ENCODE data around the gene GPC1.
A peak's percentile ranks its signal among the peaks of the same experiment; 100 is the strongest.

GPC1 gene

DNA sequence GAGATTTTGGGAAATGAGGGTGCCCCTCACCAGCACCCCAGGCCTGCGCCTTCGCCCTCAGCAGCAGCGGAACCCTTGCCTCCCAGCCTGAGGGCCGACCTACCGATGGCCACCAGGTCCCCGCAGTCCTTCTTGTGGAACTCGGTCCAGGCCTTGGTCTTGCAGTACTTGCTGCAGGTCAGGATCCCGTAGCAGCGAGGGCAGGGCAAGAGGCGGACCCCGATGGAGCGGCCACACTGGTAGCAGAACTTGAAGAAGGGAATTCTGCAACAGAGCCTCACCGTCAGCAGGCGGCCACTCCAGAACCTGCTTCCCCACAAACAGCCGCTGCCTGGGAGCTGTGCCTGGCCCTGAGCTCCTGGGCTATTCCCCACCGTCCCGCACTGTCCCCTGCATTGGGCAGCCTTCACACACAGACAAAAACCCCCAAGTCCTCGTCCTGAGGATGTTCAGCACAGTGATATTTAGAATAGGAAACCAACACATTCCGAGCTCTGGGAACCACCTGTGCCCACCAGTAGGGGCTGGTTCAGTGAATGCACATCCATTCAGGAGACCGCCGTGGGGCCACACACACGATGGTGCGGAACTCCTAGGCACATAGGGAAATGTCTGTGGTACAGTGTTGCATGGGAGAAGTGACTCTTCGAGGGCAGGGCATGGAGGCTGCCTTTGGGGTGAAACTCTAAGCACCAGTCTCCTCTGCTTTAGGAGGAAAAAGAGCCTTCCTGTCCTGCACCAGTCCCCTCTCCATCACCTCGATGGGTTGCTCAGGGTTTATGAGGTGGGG is 45.6 kb downstream of the GPC1 start (continued):
- TF ChIP-seq, protein P1, sequence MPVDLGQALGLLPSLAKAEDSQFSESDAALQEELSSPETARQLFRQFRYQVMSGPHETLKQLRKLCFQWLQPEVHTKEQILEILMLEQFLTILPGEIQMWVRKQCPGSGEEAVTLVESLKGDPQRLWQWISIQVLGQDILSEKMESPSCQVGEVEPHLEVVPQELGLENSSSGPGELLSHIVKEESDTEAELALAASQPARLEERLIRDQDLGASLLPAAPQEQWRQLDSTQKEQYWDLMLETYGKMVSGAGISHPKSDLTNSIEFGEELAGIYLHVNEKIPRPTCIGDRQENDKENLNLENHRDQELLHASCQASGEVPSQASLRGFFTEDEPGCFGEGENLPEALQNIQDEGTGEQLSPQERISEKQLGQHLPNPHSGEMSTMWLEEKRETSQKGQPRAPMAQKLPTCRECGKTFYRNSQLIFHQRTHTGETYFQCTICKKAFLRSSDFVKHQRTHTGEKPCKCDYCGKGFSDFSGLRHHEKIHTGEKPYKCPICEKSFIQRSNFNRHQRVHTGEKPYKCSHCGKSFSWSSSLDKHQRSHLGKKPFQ (tag by site-specific recombination; IDR thresholded peaks at IDR 0.05) = no peak
- TF ChIP-seq ZXDB (tag by site-specific recombination; IDR thresholded peaks at IDR 0.05) (no peak), ZEB2 (tag by site-specific recombination; IDR thresholded peaks at IDR 0.05) (no peak), ZNF223 (tag by site-specific recombination; IDR thresholded peaks at IDR 0.05) (no peak), IKZF3 (tag by site-specific recombination; IDR thresholded peaks at IDR 0.05) (no peak), ZNF529 (tag by site-specific recombination; IDR thresholded peaks at IDR 0.05; ENCODE audit: insufficient replicate concordance) (no peak), ZFP3 (tag by site-specific recombination; IDR thresholded peaks at IDR 0.05; ENCODE audit: low read depth) (no peak), YY2 (tag by site-specific recombination; IDR thresholded peaks at IDR 0.05) (no peak), ZNF211 (tag by site-specific recombination; IDR thresholded peaks at IDR 0.05; ENCODE audit: low read depth) (no peak)

DNA sequence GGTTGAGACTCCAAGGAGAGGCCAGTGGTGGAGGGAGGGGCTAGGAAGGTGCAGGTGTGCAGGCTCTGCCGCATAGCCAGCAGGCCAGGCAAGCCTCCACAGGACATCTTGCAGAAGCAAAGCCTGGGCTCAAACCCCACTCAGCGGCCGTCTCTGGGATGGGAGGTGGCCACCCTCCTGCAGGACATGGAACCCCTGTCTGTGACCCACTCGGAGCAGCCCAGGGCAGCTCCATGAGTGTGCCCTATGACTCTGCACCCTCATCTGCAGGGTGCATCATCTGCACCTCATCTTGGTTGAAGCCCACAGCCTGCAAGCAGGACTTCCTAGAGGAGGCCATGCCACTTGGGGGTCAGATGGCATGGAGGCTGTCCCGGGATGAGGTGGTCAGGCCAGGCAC is 46.3 kb downstream of the GPC1 start:
- ChIA-PET POLR2A (no interaction called here), CTCF (no interaction called here)
- TF ChIP-seq ZNF600 (tag by site-specific recombination; IDR thresholded peaks at IDR 0.05) (0 out of 2 replicates have a peak, but pooled peaks have one; percentile 17), EGR2 (tag by site-specific recombination; IDR thresholded peaks at IDR 0.05; ENCODE audit: low read depth) (no peak)

GRCh38 chr2:240482141-240482540 is 46.7 kb downstream of the GPC1 start:
- Histone ChIP-seq H3K9me3 (ENCODE audit: control insufficient read depth, insufficient read depth, low read depth, low read length) (no peaks in the 10 kb centered on the region), H3K27ac (ENCODE audit: extremely low read depth, low read depth, low read length) (no peak overlapping the region), H3K36me3 (ENCODE audit: control insufficient read depth in 2 of 2, insufficient read depth in 1 of 2, low read length in 2 of 2) (no peaks in the 10 kb centered on the region), H3K4me3 (ENCODE audit: low read depth, low read length) (no peak overlapping the region), H3K4me1 (ENCODE audit: control insufficient read depth, insufficient read depth, low read length) (no peaks in the 10 kb centered on the region)
- CTCF ChIA-PET = no interaction called here
- POLR2A ChIA-PET = no interaction called here
- TF ChIP-seq RBAK (tag by site-specific recombination; IDR thresholded peaks at IDR 0.05) = no peak

More for the DNA sequence above, 46.3 kb downstream of the GPC1 start:
- H3K36me3 ChIP-seq (ENCODE audit: control insufficient read depth in 2 of 2, insufficient read depth in 1 of 2, low read length in 2 of 2) = no peaks in the 10 kb centered on the region
- no peaks in the 10 kb centered on the region for H3K9me3 ChIP-seq (ENCODE audit: control insufficient read depth, insufficient read depth, low read depth, low read length)
- H3K27ac ChIP-seq (ENCODE audit: extremely low read depth, low read depth, low read length) = no peak overlapping the region
- no peaks in the 10 kb centered on the region for H3K4me1 ChIP-seq (ENCODE audit: control insufficient read depth, insufficient read depth, low read length)
- H3K4me3 ChIP-seq (ENCODE audit: low read depth, low read length) = no peak overlapping the region

- TF ChIP-seq ZNF280C (tag by site-specific recombination; IDR thresholded peaks at IDR 0.05) (no peak), SETDB1 (IDR thresholded peaks at IDR 0.05; ENCODE audit: insufficient read length, low read length) (peak; percentile 90), SP7 (tag by site-specific recombination; IDR thresholded peaks at IDR 0.05) (no peak)
- Histone ChIP-seq H3K9me3 (ENCODE audit: control insufficient read depth, insufficient read depth, low read depth, low read length) (no peaks in the 10 kb centered on the region; the same call in 1 of the 2 replicates), H3K36me3 (ENCODE audit: control insufficient read depth in 2 of 2, insufficient read depth in 1 of 2, low read length in 2 of 2) (no peaks in the 10 kb centered on the region), H3K4me3 (ENCODE audit: low read depth, low read length) (no peak overlapping the region), H3K4me1 (ENCODE audit: control insufficient read depth, insufficient read depth, low read length) (no peaks in the 10 kb centered on the region), H3K27ac (ENCODE audit: extremely low read depth, low read depth, low read length) (no peak overlapping the region)
- POLR2A ChIA-PET = no interaction called here
- CTCF ChIA-PET = no interaction called here
These were observed 56.0 kb downstream of the GPC1 start for GRCh38 chr2:240491483-240491882.

All from HEK293 (cell line).